Smooth muscle cell of the coronary artery (primary cell): Measurements from ENCODE around the gene ASL. TPM values are rescaled to one million over a fixed set of nuclear protein-coding genes. Genes with fewer than 3 reads are reported as not detected.

ENCODE experiments used
- total RNA-seq: library from RNA; depleted of rRNA; stranded (reverse); fragments of >200 nt; gene quantifications from 2 replicates; pipeline ENCODE4 v1.2.3, GENCODE V29; 2014; ENCODE audit warnings: low replicate concordance

Gene ASL
- 35.6 and 61.6 TPM in 2 replicates for total RNA-seq

GRCh38 chr7:66075590-66076461 lies at the start of gene ASL:
ASL (plus strand) TSS chr7:66075819; CDS start chr7:66076082, 263 bp downstream.

GRCh38 chr7:66114743-66115649 lies 39.4 kb downstream of the ASL start, which contains the start of gene CRCP:
CRCP (plus strand) TSS chr7:66114847; CDS start chr7:66114963, 116 bp downstream.

Other genes with a start within 250 kb of the ASL start
- gene VKORC1L1, start 202.7 kb upstream of the ASL start, total RNA-seq = 7.0 and 10.1 TPM in 2 replicates
- gene GUSB, start 93.6 kb upstream of the ASL start, total RNA-seq = 20.5 and 28.4 TPM in 2 replicates
- 28.0 and 37.6 TPM in 2 replicates for gene CRCP, start 39.0 kb downstream of the ASL start, total RNA-seq
- 113 and 189 TPM in 2 replicates for gene TPST1, start 129.5 kb downstream of the ASL start, total RNA-seq